Activated T-cell treated with anti-CD3 and anti-CD28 coated beads, Interleukin-2, amount 50 U/mL, for 72 hours (primary cell): ENCODE measurements around the gene MYD88. TPM values are rescaled to one million over a fixed set of nuclear protein-coding genes. Genes with fewer than 3 reads are reported as not detected.
"Not testable (repeated sequence)": the region's sequence is repeated elsewhere in the genome, so short reads cannot be mapped to it uniquely, and the experiment has no call there.

Source experiments
- ATAC-seq, 2 donors: fragments of 150-1000 bp; cut with Tn5 transposase; replicated peaks in 1 of 2; 2 replicates each; pipeline ENCODE4 v1.10.0; 2021; ENCODE audit warnings: moderate library complexity in 2 of 2, mild to moderate bottlenecking in 1 of 2
- DNase-seq, 2 donors: peaks; one replicate each; pipeline ENCODE4 v3.0.0; 2021 to 2022; ENCODE audit warnings: mixed read lengths in 1 of 2
- H3K27ac Mint-ChIP-seq: one replicate; pipeline ENCODE4 v1.8.0; 2022; ENCODE audit warnings: mild to moderate bottlenecking, moderate library complexity, mixed read lengths
- H3K27me3 Mint-ChIP-seq: one replicate; pipeline ENCODE4 v1.8.0; 2022; ENCODE audit warnings: low read depth, mixed read lengths
- H3K36me3 Mint-ChIP-seq, 2 donors: one replicate each; pipeline ENCODE4 v1.8.0; 2022; ENCODE audit warnings: mixed read lengths in 2 of 2, mild to moderate bottlenecking in 1 of 2; ENCODE audit not compliant: insufficient read depth in 2 of 2
- H3K4me1 Mint-ChIP-seq: one replicate; pipeline ENCODE4 v1.8.0; 2022; ENCODE audit warnings: low read depth, mixed read lengths
- H3K4me3 Mint-ChIP-seq, 2 donors: one replicate each; pipeline ENCODE4 v1.8.0; 2022; ENCODE audit warnings: mild to moderate bottlenecking in 2 of 2, mixed read lengths in 2 of 2, moderate library complexity in 2 of 2
- H3K9me3 Mint-ChIP-seq, 2 donors: one replicate each; pipeline ENCODE4 v1.8.0; 2022; ENCODE audit warnings: mixed read lengths in 2 of 2
- total RNA-seq, 2 donors: library from RNA; stranded (reverse); gene quantifications; one replicate each; pipeline ENCODE4 v1.2.3, GENCODE V29; 2022

MYD88 gene
- total RNA-seq, 2 donors from 2014 or later, result 27.3 to 38.2 TPM

GRCh38 chr3:38148311-38148882 is 9.9 kb downstream of the MYD88 start:
- Mint-ChIP-seq H3K4me3 (no peak overlapping the region), H3K9me3 (peaks cover 4 to 8% of the 10 kb centered on the region in 2 donors), H3K27me3 (no peaks in the 10 kb centered on the region), H3K4me1 (peaks cover 26% of the 10 kb centered on the region), H3K27ac (no peak overlapping the region), H3K36me3 (peaks cover 2 to 8% of the 10 kb centered on the region in 2 donors)
- ATAC-seq (no peak), DNase-seq (no peak)

- peaks cover 4 to 8% of the 10 kb centered on the region in 2 donors for H3K9me3 Mint-ChIP-seq
- H3K4me3 Mint-ChIP-seq, result no peak overlapping the region
- H3K27ac Mint-ChIP-seq, result no peak overlapping the region
- ATAC-seq, result no peak
- peaks cover 2 to 8% of the 10 kb centered on the region in 2 donors for H3K36me3 Mint-ChIP-seq
- no peaks in the 10 kb centered on the region for H3K27me3 Mint-ChIP-seq
- H3K4me1 Mint-ChIP-seq, result peaks cover 39% of the 10 kb centered on the region
- no peak for DNase-seq
These were observed 11.2 kb downstream of the MYD88 start for GRCh38 chr3:38149708-38150107.

- H3K27me3 Mint-ChIP-seq, result no peaks in the 10 kb centered on the region
- H3K36me3 Mint-ChIP-seq, result peaks cover 0 to 7% of the 10 kb centered on the region in 2 donors
- H3K4me3 Mint-ChIP-seq, result no peak overlapping the region
- DNase-seq (no peak), ATAC-seq (no peak)
- peak overlapping the region; percentile 1 for H3K27ac Mint-ChIP-seq
- peaks cover 44% of the 10 kb centered on the region for H3K4me1 Mint-ChIP-seq
- peaks cover 2 to 6% of the 10 kb centered on the region in 2 donors for H3K9me3 Mint-ChIP-seq
These were observed 12.5 kb downstream of the MYD88 start for GRCh38 chr3:38150780-38151528.

- H3K4me3 Mint-ChIP-seq, result peak overlapping the region in 1 of 2 donors; percentile 22
- no peaks in the 10 kb centered on the region for H3K27me3 Mint-ChIP-seq
- DNase-seq, result no peak
- peaks cover 44% of the 10 kb centered on the region for H3K4me1 Mint-ChIP-seq
- peak overlapping the region; percentile 63 for H3K27ac Mint-ChIP-seq
- H3K9me3 Mint-ChIP-seq, result peaks cover 0 to 3% of the 10 kb centered on the region in 2 donors
- peak; percentile 63 to 64 for ATAC-seq
- peaks cover 0 to 1% of the 10 kb centered on the region in 2 donors for H3K36me3 Mint-ChIP-seq
These were observed 13.3 kb downstream of the MYD88 start for GRCh38 chr3:38151667-38152265.

GRCh38 chr3:38152609-38153008 is 14.1 kb downstream of the MYD88 start:
- peaks cover 44% of the 10 kb centered on the region for H3K4me1 Mint-ChIP-seq
- DNase-seq (no peak), ATAC-seq (peak; percentile 34 to 48)
- H3K36me3 Mint-ChIP-seq, result no peaks in the 10 kb centered on the region
- no peak overlapping the region for H3K27ac Mint-ChIP-seq
- H3K9me3 Mint-ChIP-seq, result no peaks in the 10 kb centered on the region
- no peak overlapping the region for H3K4me3 Mint-ChIP-seq
- no peaks in the 10 kb centered on the region for H3K27me3 Mint-ChIP-seq

- H3K9me3 Mint-ChIP-seq, result no peaks in the 10 kb centered on the region
- ATAC-seq (no peak), DNase-seq (no peak)
- H3K27me3 Mint-ChIP-seq, result no peaks in the 10 kb centered on the region
- H3K36me3 Mint-ChIP-seq, result no peaks in the 10 kb centered on the region
- peak overlapping the region; percentile 30 for H3K27ac Mint-ChIP-seq
- no peak overlapping the region for H3K4me3 Mint-ChIP-seq
- peaks cover 44% of the 10 kb centered on the region for H3K4me1 Mint-ChIP-seq
These were observed 14.8 kb downstream of the MYD88 start for GRCh38 chr3:38153221-38153620.

GRCh38 chr3:38154033-38154494 is 15.6 kb downstream of the MYD88 start:
- peak in 1 of 2 donors; percentile 74 for ATAC-seq
- no peak for DNase-seq
- H3K27ac Mint-ChIP-seq, result peak overlapping the region; percentile 82
- H3K4me3 Mint-ChIP-seq, result peak overlapping the region in 1 of 2 donors; percentile 62
- H3K4me1 Mint-ChIP-seq, result peaks cover 44% of the 10 kb centered on the region
- no peaks in the 10 kb centered on the region for H3K36me3 Mint-ChIP-seq
- no peaks in the 10 kb centered on the region for H3K9me3 Mint-ChIP-seq
- H3K27me3 Mint-ChIP-seq, result no peaks in the 10 kb centered on the region

- Mint-ChIP-seq H3K27me3 (no peaks in the 10 kb centered on the region), H3K27ac (peak overlapping the region; percentile 82), H3K9me3 (no peaks in the 10 kb centered on the region), H3K4me3 (peak overlapping the region in 1 of 2 donors; percentile 62), H3K36me3 (no peaks in the 10 kb centered on the region), H3K4me1 (peaks cover 38% of the 10 kb centered on the region)
- ATAC-seq (peak in 1 of 2 donors; percentile 11), DNase-seq (no peak)
These were observed 16.3 kb downstream of the MYD88 start for GRCh38 chr3:38154625-38155255.

GRCh38 chr3:38155825-38156224 is 17.4 kb downstream of the MYD88 start:
- H3K4me1 Mint-ChIP-seq, result peaks cover 38% of the 10 kb centered on the region
- ATAC-seq (no peak), DNase-seq (no peak)
- no peaks in the 10 kb centered on the region for H3K9me3 Mint-ChIP-seq
- H3K27ac Mint-ChIP-seq, result no peak overlapping the region
- no peaks in the 10 kb centered on the region for H3K36me3 Mint-ChIP-seq
- H3K4me3 Mint-ChIP-seq, result no peak overlapping the region
- H3K27me3 Mint-ChIP-seq, result no peaks in the 10 kb centered on the region

- Mint-ChIP-seq H3K4me3 (no peak overlapping the region), H3K36me3 (no peaks in the 10 kb centered on the region), H3K4me1 (peaks cover 28% of the 10 kb centered on the region), H3K27me3 (no peaks in the 10 kb centered on the region), H3K27ac (no peak overlapping the region), H3K9me3 (no peaks in the 10 kb centered on the region)
- ATAC-seq (no peak), DNase-seq (no peak)
These were observed 18.7 kb downstream of the MYD88 start for GRCh38 chr3:38157117-38157516.

GRCh38 chr3:38157595-38157994 is 19.1 kb downstream of the MYD88 start:
- H3K36me3 Mint-ChIP-seq, result no peaks in the 10 kb centered on the region
- DNase-seq (no peak), ATAC-seq (no peak)
- peaks cover 26% of the 10 kb centered on the region for H3K4me1 Mint-ChIP-seq
- no peak overlapping the region for H3K4me3 Mint-ChIP-seq
- no peaks in the 10 kb centered on the region for H3K27me3 Mint-ChIP-seq
- no peak overlapping the region for H3K27ac Mint-ChIP-seq
- no peaks in the 10 kb centered on the region for H3K9me3 Mint-ChIP-seq

- ATAC-seq, result no peak
- Mint-ChIP-seq H3K27me3 (no peaks in the 10 kb centered on the region), H3K9me3 (no peaks in the 10 kb centered on the region), H3K4me1 (peaks cover 17% of the 10 kb centered on the region), H3K36me3 (no peaks in the 10 kb centered on the region), H3K27ac (no peak overlapping the region), H3K4me3 (no peak overlapping the region)
- DNase-seq, result no peak
These were observed 20.0 kb downstream of the MYD88 start for GRCh38 chr3:38158472-38158871.

- not testable (repeated sequence) for ATAC-seq, H3K4me1 Mint-ChIP-seq
These were observed 22.2 kb downstream of the MYD88 start for GRCh38 chr3:38160704-38161103.

More at GRCh38 chr3:38160704-38161103, 22.2 kb downstream of the MYD88 start:
- H3K27ac Mint-ChIP-seq, H3K9me3 Mint-ChIP-seq, H3K27me3 Mint-ChIP-seq, H3K4me3 Mint-ChIP-seq, DNase-seq, H3K36me3 Mint-ChIP-seq: not testable (repeated sequence)
